T47D (cell line): ENCODE measurements around the gene PPM1H.

Experiments used
- DNase-seq, 2 experiments: peaks; one replicate each; pipeline versions ENCODE4 v3.0.0 to v3.0.0-alpha.2; 2011 to 2012; ENCODE audit warnings: low read depth in 1 of 2, low spot score in 1 of 2
- JUND ChIP-seq: IDR thresholded peaks from 2 replicates; pipeline ENCODE4 v1.6.1; 2012; ENCODE audit warnings: low read depth
- in situ Hi-C: cut with HindIII; loops from 2 replicates; pipeline ENCODE4 v1.10.0; 2016; ENCODE audit warnings: low sequenced_read_pairs, low pct_unique_long_range_greater_than_20kb

The PPM1H gene

DNA sequence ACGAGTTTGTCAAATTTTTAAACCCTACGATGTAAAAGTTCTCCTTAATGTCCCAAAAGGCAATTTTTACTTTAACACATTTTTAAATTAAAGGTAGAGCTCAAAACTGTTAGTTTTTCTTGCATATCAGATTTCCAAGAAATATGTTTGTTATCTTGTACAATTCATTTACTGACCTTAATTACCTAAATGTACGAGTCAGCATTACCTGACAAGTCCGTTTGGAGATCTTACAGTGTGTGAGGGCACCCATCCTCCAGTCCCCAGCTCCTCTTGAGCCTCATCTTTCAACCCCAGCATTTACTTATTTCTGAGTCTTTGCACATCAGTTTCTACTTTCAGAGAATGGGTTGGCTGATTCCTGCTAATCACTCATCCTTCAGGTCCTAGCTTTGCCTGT lies 23.7 kb downstream of the PPM1H start:
- no peak for TF ChIP-seq JUND
- DNase-seq: no peak
- in situ Hi-C loops: no loop called here

DNA sequence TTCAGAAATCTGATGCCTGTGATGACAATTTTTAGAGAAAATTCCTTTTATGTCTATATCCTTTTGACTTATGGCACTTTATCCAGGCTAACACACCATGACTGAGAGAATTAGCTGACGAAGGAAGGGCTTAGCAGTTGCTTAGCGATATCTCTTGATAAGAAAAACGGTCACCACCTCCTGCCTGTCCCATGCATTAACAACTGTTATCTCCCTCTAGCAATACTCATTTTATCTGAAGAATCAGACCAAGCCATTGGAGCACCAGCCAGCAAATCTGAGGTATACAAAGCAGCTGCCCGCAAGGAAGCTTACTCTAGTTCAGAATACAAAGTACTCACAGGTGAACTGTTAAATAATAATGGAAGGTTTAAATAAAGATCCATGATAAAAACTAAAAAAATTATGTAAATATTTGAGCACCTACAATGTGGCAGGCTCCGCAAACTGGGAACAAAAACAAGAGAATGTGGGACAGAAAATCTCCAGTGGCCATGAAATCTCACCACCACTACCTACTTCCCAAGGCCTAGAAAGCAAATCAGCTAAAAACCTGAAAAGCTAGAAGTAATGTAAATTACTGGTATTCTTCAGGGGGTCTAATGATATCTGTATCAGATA lies 24.3 kb downstream of the PPM1H start:
- in situ Hi-C loops: no loop called here
- no peak for TF ChIP-seq JUND
- DNase-seq: no peak

DNA sequence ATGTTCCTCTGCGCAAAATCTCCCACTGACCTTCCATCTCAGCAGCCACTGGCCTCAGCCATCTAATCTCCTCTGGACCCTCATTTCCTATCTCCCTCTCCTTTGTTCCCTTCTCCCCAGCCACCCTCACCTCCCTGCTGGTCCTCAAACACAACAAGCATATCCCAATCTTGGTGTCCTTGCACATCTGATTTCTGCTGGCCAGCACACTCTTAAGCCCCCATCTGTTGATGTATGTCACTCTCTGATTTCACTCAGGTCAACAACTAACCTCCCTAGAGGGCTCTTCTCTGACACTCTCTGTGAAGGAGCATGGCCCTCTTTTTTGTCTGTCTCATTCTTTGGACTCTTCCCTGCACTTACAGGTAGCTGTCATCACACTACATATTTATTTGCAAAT lies 25.6 kb downstream of the PPM1H start:
- in situ Hi-C loops: no loop called here
- no peak for TF ChIP-seq JUND
- no peak for DNase-seq

DNA sequence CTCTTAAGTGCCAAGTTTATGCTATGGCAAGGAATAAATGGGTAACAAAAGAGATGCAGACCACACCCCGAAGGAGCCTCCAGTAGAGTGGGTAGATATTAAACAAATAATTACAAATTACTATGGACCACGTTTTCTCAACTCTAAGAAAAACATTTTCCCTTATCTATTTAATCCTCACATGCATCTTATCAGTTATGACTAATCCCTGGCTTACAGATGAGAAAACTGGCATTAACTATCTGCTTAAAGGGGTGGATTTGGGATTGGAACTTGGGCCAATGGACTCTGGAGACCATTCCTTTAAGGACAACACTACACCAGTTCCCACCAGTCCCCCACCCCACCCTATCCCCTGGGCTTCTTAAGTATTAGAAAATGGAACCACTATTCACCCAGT lies 26.3 kb downstream of the PPM1H start:
- no peak for DNase-seq
- no peak for TF ChIP-seq JUND
- in situ Hi-C loops: no loop called here

DNA sequence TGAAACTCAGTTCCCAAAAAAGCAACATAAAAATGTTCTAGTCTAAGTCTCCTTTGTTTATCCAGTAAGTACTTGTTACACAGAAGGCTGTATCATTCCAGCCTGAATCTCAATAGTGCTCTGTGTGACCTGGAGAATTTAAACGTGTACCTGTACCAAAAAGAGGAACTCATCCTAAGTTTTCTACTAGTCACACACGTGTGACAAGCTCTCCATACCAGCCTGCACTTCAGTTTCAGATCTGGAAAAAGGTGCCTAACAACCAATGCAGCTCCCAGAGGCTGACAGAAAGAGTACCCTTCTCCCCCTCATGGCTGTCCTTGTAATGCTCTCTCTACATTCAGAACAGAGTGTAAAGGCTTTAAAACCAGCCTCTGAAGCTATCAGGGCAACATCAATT lies 27.4 kb downstream of the PPM1H start:
- DNase-seq: no peak
- in situ Hi-C loops: no loop called here
- no peak for TF ChIP-seq JUND

DNA sequence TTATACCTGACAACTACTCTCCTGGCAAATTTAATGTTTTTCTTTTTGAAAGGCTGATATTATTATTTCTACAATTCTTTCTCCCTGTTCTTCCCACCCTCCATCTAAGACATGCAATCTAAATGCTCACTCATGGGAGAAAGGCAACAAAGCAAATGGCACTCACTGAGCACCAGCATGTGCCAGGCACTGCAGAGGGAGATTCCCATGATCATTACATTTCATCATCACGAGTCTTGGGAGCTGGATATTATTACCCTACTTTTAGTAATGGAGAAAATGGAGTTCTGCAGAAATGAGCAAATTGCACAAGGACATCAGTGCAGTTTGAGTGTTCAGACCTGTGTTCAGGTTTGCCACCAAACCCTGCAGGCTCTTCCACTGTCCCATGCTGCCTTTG lies 27.9 kb downstream of the PPM1H start:
- no peak for DNase-seq
- no peak for TF ChIP-seq JUND
- in situ Hi-C loops: no loop called here

DNA sequence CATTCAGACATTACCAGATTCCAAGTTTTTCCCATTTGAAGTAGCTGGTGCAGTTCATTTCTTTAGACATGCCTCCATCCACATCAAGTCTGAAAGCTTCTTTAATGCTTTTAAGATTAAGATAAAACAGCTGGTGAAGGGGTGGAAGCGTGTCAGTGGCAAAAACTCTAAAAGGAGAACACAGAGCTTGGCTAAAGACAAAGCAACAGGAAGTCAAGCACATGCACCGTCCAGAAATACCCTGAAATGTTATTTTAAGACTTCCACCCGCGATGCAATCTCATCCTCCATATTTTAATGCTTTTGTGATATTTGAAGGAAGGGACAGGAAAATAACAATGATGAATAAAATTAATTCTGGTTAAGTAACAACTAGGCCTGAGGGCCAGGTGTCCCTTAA lies 31.8 kb downstream of the PPM1H start:
- DNase-seq: no peak
- no peak for TF ChIP-seq JUND
- in situ Hi-C loops: no loop called here

DNA sequence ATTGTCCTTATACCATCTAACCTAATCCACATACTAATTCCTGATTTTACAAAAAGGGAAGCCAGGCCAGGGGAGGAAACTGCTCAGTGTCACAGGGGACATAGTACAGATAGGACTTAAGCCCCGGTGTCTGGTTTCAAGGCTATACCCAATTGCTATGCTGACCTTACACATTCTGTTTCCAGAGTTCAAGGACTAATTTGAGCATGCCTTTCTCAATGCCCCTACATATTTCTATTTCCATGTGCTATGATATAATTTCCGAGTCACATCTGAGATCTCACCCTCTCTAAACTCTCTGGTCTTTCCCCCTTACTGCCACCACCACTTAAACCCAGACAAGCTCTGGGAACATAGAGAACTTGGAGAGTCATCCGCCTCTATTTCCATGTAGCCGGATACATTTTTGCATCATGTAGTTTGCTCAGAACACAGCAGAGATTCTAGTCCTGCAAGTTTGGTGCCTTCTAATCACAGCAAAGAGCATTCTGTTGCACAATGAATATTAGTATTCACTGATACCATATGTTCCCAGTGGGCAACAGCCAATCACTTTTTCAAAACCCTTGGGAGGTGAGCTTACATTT lies 34.2 kb downstream of the PPM1H start:
- TF ChIP-seq JUND: no peak
- in situ Hi-C loops: no loop called here
- DNase-seq: peak in 1 of 2 experiments; percentile 67

DNA sequence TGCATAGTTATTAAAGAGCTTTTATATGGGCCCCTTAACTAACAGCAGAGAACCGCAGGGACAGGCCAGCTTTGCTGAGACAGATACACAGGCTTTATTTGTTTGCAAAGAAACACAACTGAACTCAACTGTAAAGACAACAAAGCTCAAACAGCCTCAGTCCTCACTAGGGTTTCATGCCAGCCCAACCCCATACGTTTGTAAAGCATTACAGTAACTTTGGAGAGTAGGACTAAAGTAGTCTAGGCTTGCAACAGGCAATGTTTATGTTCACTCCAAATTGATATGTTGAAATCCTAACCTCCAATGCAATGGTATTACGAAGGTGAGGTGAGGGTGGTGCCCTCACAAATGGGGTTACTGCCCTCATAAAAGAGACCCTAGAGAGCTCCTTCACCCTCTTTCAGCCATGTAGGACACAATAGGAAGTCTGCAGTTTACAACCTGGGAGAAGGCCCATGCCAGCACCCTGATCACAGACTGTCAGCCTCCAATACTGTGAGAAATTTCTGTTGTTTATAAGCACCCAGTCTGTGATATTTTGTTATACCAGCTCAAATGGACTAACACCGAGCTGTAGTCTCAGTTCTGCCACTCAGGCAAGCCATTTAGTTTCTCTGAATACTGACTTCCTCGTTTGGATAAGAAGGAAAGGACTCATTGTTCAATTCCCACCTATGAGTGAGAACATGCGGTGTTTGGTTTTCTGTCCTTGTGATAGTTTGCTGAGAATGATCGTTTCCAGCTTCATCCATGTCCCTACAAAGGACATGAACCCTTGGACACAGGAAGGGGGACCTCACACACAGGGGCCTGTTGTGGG lies 35.2 kb downstream of the PPM1H start:
- in situ Hi-C loops: no loop called here
- TF ChIP-seq JUND: no peak
- no peak for DNase-seq

DNA sequence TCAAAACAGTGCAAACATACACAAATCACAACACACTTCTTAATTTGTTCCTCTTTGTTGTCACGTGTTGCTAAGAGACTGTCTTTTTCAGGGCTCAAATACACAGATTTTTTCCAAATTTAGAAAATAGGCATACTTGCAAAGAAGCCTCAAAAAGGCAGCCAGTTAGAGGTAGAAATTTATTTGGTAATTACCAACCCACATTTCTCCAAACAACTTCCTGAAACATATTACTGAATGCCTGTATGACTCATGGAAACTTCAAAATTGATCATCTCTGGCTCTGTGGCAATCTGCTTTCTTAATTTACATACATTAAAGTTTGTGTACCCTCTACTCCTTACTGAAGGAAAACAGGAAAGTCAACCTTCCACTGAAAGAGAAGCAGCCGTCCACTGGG lies 36.4 kb downstream of the PPM1H start:
- peak in 1 of 2 experiments; percentile 23 for DNase-seq
- TF ChIP-seq JUND: no peak
- in situ Hi-C loops: no loop called here

DNA sequence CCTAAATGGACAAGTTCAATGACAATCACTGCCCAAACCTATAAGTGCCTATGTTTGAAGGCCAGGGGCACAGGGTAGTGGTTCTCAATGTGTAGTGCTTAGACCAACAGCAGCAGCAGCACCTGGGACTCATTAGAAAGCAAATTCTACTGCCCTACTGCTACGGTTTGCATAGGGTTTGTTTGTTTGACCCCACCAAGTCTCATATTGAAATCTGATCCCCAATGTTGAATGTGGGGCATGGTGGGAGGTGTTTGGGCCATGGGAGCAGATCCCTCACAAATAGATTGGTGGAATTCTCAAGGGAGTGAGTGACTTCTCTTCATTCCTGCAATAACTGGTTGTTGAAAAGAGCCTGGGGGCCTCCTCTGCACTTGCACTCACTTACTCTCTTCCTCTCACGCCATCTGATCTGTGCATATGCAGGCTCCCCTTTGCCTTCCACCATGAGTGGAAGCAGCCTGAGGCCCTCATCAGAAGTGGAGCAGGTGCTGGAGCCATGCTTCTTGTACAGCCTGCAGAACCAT lies 39.5 kb downstream of the PPM1H start:
- no peak for TF ChIP-seq JUND
- DNase-seq: peak in 1 of 2 experiments; percentile 46
- in situ Hi-C loops: no loop called here

DNA sequence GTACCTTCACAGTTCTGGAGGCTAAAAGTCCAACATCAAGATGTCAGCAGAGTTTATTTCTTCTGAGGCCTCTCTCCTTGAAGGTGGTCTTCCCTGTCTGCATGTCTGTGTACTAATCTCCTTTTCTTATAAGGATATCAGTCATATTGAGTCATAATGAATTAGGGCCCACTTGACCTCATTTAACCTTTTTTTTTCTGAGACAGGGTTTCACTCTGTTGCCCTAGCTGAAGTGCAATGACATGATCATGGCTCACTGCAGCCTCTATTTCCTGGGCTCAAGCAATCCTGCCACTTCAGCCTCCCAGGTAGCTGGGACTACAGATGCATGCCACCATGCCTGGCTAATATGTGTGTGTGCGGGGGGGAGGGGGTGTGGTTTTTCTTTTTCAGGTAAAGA lies 41.7 kb downstream of the PPM1H start:
- no peak for DNase-seq
- in situ Hi-C loops: no loop called here
- TF ChIP-seq JUND: no peak

DNA sequence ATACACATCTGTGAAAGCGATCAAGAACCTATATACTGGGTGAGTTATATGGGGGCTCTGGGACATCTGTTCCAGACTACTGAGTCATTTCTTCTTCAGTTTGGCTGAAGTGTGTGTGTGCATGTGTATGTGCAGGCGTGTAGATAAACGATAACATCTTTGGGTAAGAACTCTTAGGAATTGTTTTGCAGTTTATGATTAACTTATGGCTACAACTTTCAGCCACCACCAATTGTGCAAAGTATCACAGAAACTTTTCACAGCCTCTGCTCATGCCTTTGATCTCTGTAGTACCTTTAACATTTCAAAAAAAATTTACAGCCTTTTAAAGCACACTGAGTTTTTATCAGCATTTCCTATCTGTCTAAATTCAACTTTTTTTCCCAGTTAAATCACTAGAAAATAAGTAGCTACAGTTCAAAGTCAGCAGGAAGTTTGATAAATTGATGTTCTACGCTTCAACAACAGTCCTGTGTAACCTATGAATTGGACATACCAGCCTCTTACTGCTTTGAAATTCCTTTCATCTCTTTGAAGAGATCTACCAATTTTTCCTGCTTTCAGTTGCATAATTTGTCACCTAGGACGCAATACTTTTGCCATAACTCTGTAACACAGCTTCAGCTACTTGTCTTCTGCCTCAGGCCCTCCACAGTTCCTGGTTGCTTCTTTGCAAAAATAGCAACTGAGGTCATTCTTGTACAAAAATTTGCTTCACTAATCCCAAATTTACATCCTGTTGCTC lies 43.0 kb downstream of the PPM1H start:
- DNase-seq: no peak
- in situ Hi-C loops: no loop called here
- TF ChIP-seq JUND: no peak
